Measurements from ENCODE around the gene OPRD1.

GRCh38 chr1:28778021-28778420 lies 33.9 kb upstream of the OPRD1 start:
- TF ChIP-seq ZFHX2 (tag by site-specific recombination; conservative IDR thresholded peaks at IDR 0.05) = no peak
- TF ChIP-seq CTCF (tag by site-specific recombination; IDR thresholded peaks at IDR 0.05) = no peak
- TF ChIP-seq ZNF707 (tag by site-specific recombination; IDR thresholded peaks at IDR 0.05) = no peak
- TF ChIP-seq ZNF350 (tag by site-specific recombination; IDR thresholded peaks at IDR 0.05) = no peak
- TF ChIP-seq ZNF791 (tag by site-specific recombination; IDR thresholded peaks at IDR 0.05) = no peak
- no peak for TF ChIP-seq SETDB1 (IDR thresholded peaks at IDR 0.05; ENCODE audit: insufficient read length, low read length)
- TF ChIP-seq ZSCAN30 (tag by site-specific recombination; IDR thresholded peaks at IDR 0.05) = no peak

Measured in HEK293 (cell line).